ENCODE results near the gene SMIM24. TPM values are rescaled to one million over a fixed set of nuclear protein-coding genes. Genes with fewer than 3 reads are reported as not detected.

SMIM24 gene
- total RNA-seq, 3 donors from 2014 or later = 8.5 to 62.5 (median 41.8) TPM

- intact Hi-C loops (cut with DNase I, micrococcal nuclease) = no loop called here
- Histone ChIP-seq H3K36me3 (ENCODE audit: low read depth) (no peaks in the 10 kb centered on the region), H3K4me1 (ENCODE audit: low read depth) (peaks cover 19% of the 10 kb centered on the region)
Observed at GRCh38 chr19:3505598-3506383, 25.5 kb upstream of the SMIM24 start, which contains the start of gene FZR1. Gene FZR1, plus strand, starts transcription at chr19:3506311. Its CDS starts 16,679 bp downstream, at chr19:3522990.

DNA sequence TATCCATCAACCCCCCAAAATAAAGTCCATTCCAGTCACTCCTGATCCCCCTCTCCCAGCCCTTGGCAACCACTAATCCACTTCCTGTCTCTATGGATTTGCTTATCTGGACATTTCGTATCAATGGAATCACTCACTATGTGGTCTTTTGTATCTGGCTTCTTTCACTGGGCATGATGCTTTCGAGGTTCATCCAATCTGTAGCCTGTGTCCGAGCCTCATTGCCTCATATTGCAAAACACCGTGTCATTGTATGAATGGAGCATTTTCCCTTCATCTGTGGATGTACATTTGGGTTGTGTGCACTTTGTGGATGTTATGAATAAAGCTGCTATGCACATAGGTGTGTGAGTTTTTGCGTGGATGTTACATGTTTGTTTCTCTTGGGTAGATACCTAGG, 24.4 kb upstream of the SMIM24 start:
- Histone ChIP-seq H3K4me3 (no peak overlapping the region), H3K9me3 (no peaks in the 10 kb centered on the region), H3K4me1 (ENCODE audit: low read depth) (peaks cover 22% of the 10 kb centered on the region), H3K36me3 (ENCODE audit: low read depth) (no peaks in the 10 kb centered on the region)
- DNase-seq (no peak), ATAC-seq (no peak)
- intact Hi-C loops (cut with DNase I, micrococcal nuclease) = no loop called here
- TF ChIP-seq, protein P1, sequence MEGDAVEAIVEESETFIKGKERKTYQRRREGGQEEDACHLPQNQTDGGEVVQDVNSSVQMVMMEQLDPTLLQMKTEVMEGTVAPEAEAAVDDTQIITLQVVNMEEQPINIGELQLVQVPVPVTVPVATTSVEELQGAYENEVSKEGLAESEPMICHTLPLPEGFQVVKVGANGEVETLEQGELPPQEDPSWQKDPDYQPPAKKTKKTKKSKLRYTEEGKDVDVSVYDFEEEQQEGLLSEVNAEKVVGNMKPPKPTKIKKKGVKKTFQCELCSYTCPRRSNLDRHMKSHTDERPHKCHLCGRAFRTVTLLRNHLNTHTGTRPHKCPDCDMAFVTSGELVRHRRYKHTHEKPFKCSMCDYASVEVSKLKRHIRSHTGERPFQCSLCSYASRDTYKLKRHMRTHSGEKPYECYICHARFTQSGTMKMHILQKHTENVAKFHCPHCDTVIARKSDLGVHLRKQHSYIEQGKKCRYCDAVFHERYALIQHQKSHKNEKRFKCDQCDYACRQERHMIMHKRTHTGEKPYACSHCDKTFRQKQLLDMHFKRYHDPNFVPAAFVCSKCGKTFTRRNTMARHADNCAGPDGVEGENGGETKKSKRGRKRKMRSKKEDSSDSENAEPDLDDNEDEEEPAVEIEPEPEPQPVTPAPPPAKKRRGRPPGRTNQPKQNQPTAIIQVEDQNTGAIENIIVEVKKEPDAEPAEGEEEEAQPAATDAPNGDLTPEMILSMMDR (IDR thresholded peaks at IDR 0.05) = no peak

More at GRCh38 chr19:3505598-3506383, 25.5 kb upstream of the SMIM24 start, which contains the start of gene FZR1:
- Histone ChIP-seq H3K9me3 (no peaks in the 10 kb centered on the region), H3K4me3 (peak within 1 kb of the TSS; percentile 95)
- ATAC-seq (peak; percentile 97), DNase-seq (peak; percentile 99 to 100 (median 100))
- TF ChIP-seq, protein P1 (IDR thresholded peaks at IDR 0.05) = no peak

- peaks cover 25% of the 10 kb centered on the region for H3K4me1 ChIP-seq (ENCODE audit: low read depth)
- intact Hi-C loops (cut with DNase I, micrococcal nuclease) = no loop called here
- H3K9me3 ChIP-seq = no peaks in the 10 kb centered on the region
- H3K4me3 ChIP-seq = no peak overlapping the region
- TF ChIP-seq, protein P1 (IDR thresholded peaks at IDR 0.05) = no peak
- DNase-seq (no peak), ATAC-seq (no peak)
- H3K36me3 ChIP-seq (ENCODE audit: low read depth) = no peaks in the 10 kb centered on the region
Observed at GRCh38 chr19:3503036-3503572, 22.8 kb upstream of the SMIM24 start.

- Histone ChIP-seq H3K4me3 (no peak overlapping the region), H3K36me3 (ENCODE audit: low read depth) (no peaks in the 10 kb centered on the region), H3K9me3 (no peaks in the 10 kb centered on the region), H3K4me1 (ENCODE audit: low read depth) (peaks cover 18% of the 10 kb centered on the region)
- no peak for DNase-seq
- ATAC-seq = no peak
- TF ChIP-seq, protein P1 (IDR thresholded peaks at IDR 0.05) = no peak
- intact Hi-C loops (cut with DNase I, micrococcal nuclease) = no loop called here
Observed at GRCh38 chr19:3501780-3502179, 21.5 kb upstream of the SMIM24 start.

DNA sequence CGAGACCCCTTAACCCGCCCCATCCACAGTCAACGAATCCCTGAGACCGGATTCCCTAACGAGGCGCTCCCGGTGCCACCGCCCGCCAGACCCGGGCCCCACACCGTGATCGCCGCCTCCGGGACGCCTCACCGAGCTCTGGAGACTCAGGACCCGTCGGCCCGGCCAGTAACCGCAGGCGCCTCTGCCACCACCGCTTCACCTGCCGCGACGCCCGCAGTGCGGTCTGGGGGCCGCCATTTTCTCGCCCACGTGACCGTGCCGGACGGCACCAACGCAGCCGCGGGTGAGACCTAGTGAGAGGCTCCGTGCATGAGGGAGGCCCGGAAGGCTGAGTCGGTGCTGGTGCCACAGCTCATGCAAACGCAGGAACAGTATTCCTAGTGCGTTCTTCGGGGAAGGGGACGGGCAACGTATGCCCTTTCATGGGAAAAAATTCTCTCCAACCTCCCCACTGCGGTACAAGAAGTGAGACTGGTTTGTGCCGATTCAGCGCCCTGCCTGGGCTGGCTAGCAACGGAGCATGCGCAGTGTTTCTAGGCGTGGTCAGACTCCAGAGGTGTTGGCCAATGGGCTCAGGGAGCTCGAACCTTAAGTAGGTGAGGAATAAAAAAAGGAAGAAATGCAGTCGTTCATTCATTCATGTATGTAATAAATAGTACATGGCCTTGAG, 20.2 kb upstream of the SMIM24 start, which contains the start of gene DOHH:
Gene DOHH, minus strand, starts transcription at position 246 of the 673 bp plus-strand sequence. CDS start 3,860 bp downstream, outside the sequence.
- Histone ChIP-seq H3K9me3 (no peaks in the 10 kb centered on the region), H3K4me1 (ENCODE audit: low read depth) (peaks cover 18% of the 10 kb centered on the region), H3K4me3 (peak within 1 kb of the TSS; percentile 76), H3K36me3 (ENCODE audit: low read depth) (no peaks in the 10 kb centered on the region)
- DNase-seq (peak; percentile 96 to 98 (median 97)), ATAC-seq (peak; percentile 95)
- TF ChIP-seq, protein P1 (IDR thresholded peaks at IDR 0.05) = no peak
- intact Hi-C loops (cut with DNase I, micrococcal nuclease) = no loop called here

All from mucosa of descending colon (tissue), 3 donors.